ENCODE data around the gene POLR1F. TPM values are rescaled to one million over a fixed set of nuclear protein-coding genes. Genes with fewer than 3 reads are reported as not detected.
A peak's percentile ranks its signal among the peaks of the same experiment; 100 is the strongest.

Gene POLR1F
- 10 to 100 TPM; 12.3 to 13.3 TPM for total RNA-seq

DNA sequence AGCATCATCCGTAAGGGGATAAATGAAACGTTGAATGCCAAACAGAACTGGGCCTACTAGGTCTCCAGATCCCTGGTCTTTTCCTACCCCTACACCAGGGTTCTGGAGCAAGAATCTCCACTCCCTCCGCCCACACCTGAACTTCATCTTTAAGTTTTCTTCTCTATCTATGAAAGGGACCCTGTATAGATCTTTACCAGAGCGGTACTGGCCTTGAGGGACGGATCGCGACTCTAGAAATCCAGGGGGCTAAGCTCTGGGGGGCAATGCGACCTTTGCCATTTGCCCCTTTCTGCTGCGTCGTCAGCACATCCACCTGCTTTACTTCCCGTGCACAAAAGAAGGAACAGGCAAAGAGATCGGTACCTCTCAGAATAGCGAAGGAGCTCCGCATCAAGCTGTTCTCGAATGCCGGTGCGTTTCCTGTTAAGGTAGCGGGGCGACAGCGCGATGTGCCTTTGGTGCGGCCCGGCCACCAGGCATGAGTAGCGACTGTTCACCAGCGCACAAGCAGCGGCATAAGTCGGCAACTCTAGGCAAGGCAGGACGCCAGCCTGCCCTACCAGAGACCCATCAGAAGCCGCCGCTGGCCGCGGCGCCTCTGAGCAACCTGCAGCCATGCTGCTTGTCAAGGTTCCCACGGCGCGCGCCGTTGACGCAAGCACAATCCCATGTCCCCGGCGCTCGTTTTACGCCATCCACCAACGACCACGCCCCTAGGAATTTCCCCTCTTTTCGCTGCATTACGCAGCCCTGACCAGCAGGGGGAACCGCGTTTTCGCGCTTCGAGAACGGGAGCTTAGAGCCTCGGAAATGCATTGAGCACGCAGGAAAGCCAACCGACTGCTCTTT lies at the start of gene POLR1F:
Gene POLR1F (minus strand): TSS at position 641 of the 852 bp plus-strand sequence. CDS start 21 bp downstream, at position 620.
- DNase-seq, result peak; percentile 96
- no peaks in the 10 kb centered on the region for H3K27me3 ChIP-seq
- intact Hi-C loops (cut with DNase I), result no loop called here
- H3K9me3 ChIP-seq, result no peaks in the 10 kb centered on the region
- TF ChIP-seq, protein P1, sequence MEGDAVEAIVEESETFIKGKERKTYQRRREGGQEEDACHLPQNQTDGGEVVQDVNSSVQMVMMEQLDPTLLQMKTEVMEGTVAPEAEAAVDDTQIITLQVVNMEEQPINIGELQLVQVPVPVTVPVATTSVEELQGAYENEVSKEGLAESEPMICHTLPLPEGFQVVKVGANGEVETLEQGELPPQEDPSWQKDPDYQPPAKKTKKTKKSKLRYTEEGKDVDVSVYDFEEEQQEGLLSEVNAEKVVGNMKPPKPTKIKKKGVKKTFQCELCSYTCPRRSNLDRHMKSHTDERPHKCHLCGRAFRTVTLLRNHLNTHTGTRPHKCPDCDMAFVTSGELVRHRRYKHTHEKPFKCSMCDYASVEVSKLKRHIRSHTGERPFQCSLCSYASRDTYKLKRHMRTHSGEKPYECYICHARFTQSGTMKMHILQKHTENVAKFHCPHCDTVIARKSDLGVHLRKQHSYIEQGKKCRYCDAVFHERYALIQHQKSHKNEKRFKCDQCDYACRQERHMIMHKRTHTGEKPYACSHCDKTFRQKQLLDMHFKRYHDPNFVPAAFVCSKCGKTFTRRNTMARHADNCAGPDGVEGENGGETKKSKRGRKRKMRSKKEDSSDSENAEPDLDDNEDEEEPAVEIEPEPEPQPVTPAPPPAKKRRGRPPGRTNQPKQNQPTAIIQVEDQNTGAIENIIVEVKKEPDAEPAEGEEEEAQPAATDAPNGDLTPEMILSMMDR (IDR thresholded peaks at IDR 0.05), result peak; percentile 84
- H3K9ac ChIP-seq (ENCODE audit: low read depth in 2 of 2, low read length in 2 of 2), result peak within 1 kb of the TSS; percentile 74 to 86
- no peak within 1 kb of the TSS for H3K27ac ChIP-seq
- H3K36me3 ChIP-seq, result no peaks in the 10 kb centered on the region
- H3K4me3 ChIP-seq, result peak within 1 kb of the TSS; percentile 90
- H3K4me1 ChIP-seq, result no peaks in the 10 kb centered on the region

DNA sequence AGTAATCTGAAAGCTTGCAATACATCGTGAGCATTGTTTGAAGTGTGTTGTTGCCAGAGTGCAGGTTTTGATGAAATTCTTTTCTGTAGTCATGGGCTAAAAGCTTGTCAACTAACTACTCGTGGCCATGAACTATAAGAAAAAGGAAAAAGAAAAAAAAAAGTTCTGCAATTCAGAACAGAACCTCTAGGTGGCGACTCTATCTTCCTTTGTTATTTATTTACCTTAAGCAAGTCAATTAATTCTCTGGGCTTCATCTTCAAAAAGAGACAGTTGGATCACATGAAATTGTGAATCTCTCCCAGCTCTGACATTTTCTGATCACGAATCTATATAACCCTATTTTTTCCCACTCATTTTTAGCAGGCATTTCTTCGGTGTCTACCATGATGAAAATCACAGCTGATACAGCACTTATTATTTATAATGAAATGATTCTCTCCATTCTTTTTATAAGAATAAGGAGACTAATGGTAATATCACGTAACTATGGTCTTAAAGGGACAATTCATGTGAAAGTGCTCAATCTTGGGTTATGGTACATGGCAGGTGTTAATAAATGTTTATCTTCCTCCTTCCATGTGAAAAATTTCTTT lies 45.8 kb upstream of the POLR1F start:
- TF ChIP-seq, protein P1 (IDR thresholded peaks at IDR 0.05), result peak; percentile 68
- intact Hi-C loops (cut with DNase I), result loop anchor here (5.0 kb wide), 1 partner anchor 418 kb away; no protein-coding TSS in a partner anchor
- H3K27me3 ChIP-seq, result no peaks in the 10 kb centered on the region
- no peak overlapping the region for H3K27ac ChIP-seq
- no peak for DNase-seq
- no peaks in the 10 kb centered on the region for H3K4me1 ChIP-seq
- no peaks in the 10 kb centered on the region for H3K36me3 ChIP-seq
- no peak overlapping the region for H3K9ac ChIP-seq (ENCODE audit: low read depth in 2 of 2, low read length in 2 of 2)
- H3K9me3 ChIP-seq, result no peaks in the 10 kb centered on the region
- no peak overlapping the region for H3K4me3 ChIP-seq

- no peaks in the 10 kb centered on the region for H3K27me3 ChIP-seq
- no peaks in the 10 kb centered on the region for H3K9me3 ChIP-seq
- no peak for DNase-seq
- intact Hi-C loops (cut with DNase I), result loop anchor here (5.0 kb wide), 1 partner anchor 420 kb away; no protein-coding TSS in a partner anchor
- no peak overlapping the region for H3K27ac ChIP-seq
- H3K9ac ChIP-seq (ENCODE audit: low read depth in 2 of 2, low read length in 2 of 2), result no peak overlapping the region
- TF ChIP-seq, protein P1 (IDR thresholded peaks at IDR 0.05), result no peak
- no peaks in the 10 kb centered on the region for H3K4me1 ChIP-seq
- H3K36me3 ChIP-seq, result no peaks in the 10 kb centered on the region
- no peak overlapping the region for H3K4me3 ChIP-seq
These were observed 43.2 kb upstream of the POLR1F start for GRCh38 chr7:19752020-19752419.

GRCh38 chr7:19749658-19750057 lies 40.8 kb upstream of the POLR1F start:
- Histone ChIP-seq H3K9me3 (no peaks in the 10 kb centered on the region), H3K27ac (no peak overlapping the region), H3K4me1 (no peaks in the 10 kb centered on the region), H3K9ac (ENCODE audit: low read depth in 2 of 2, low read length in 2 of 2) (no peak overlapping the region), H3K4me3 (no peak overlapping the region), H3K27me3 (no peaks in the 10 kb centered on the region), H3K36me3 (no peaks in the 10 kb centered on the region)
- intact Hi-C loops (cut with DNase I), result loop anchor here (2.0 to 10.0 kb wide), 3 partner anchors 423 to 847 kb away; no protein-coding TSS in a partner anchor
- TF ChIP-seq, protein P1 (IDR thresholded peaks at IDR 0.05), result no peak
- DNase-seq, result no peak

GRCh38 chr7:19747740-19748339 lies 39.0 kb upstream of the POLR1F start:
- DNase-seq, result no peak
- no peaks in the 10 kb centered on the region for H3K36me3 ChIP-seq
- no peaks in the 10 kb centered on the region for H3K4me1 ChIP-seq
- no peaks in the 10 kb centered on the region for H3K9me3 ChIP-seq
- TF ChIP-seq, protein P1 (IDR thresholded peaks at IDR 0.05), result peak; percentile 20
- intact Hi-C loops (cut with DNase I), result loop anchor here (2.0 to 10.0 kb wide), 2 partner anchors 567 to 849 kb away; no protein-coding TSS in a partner anchor
- no peak overlapping the region for H3K9ac ChIP-seq (ENCODE audit: low read depth in 2 of 2, low read length in 2 of 2)
- no peak overlapping the region for H3K4me3 ChIP-seq
- H3K27ac ChIP-seq, result no peak overlapping the region
- H3K27me3 ChIP-seq, result no peaks in the 10 kb centered on the region

Measured in colonic mucosa (tissue), 4 donors.